PC-9 (cell line): ENCODE data around the gene NECTIN3. TPM values are rescaled to one million over a fixed set of nuclear protein-coding genes. Genes with fewer than 3 reads are reported as not detected.

Experiments
- BruUV-seq: library from RNA; stranded (reverse); fragments of 400-500 nt; replicated peaks from 2 replicates; lab custom pipeline; 2021; lab: Mats Ljungman, UMichigan
- CTCF ChIA-PET: fragments of 300-600 bp; sonication (Branson Sonifier 250); formaldehyde crosslinking; loops from one replicate; lab custom pipeline; 2022; ENCODE audit warnings: antibody characterized with exemption; lab: Charles Lee
- POLR2A ChIA-PET: fragments of 300-600 bp; sonication (Branson Sonifier 250); formaldehyde crosslinking; loops from one replicate; lab custom pipeline; 2022; ENCODE audit warnings: antibody characterized with exemption; ENCODE audit not compliant: unreplicated experiment; lab: Charles Lee
- DNase-seq, 2 experiments: peaks; one replicate each; pipeline versions ENCODE4 v3.0.0 to v3.0.0-alpha.2; 2015 to 2022; ENCODE audit warnings: mixed read lengths in 1 of 2
- H2AFZ ChIP-seq: fragments of 200-600 bp; sonication (generic); 2 replicates; pipeline ENCODE4 v1.8.1; 2017; ENCODE audit warnings: antibody characterized with exemption
- H3F3A ChIP-seq: fragments of 200-600 bp; sonication (generic); 2 replicates; pipeline ENCODE4 v1.8.1; 2017; ENCODE audit warnings: antibody characterized with exemption, mild to moderate bottlenecking, low read depth; ENCODE audit not compliant: insufficient read depth
- H3K27ac ChIP-seq: fragments of 200-600 bp; sonication (generic); 2 replicates; pipeline ENCODE4 v1.6.1; 2016; ENCODE audit warnings: mixed run types
- H3K27me3 ChIP-seq: fragments of 200-600 bp; sonication (generic); 2 replicates; pipeline ENCODE4 v1.6.1; 2016; ENCODE audit warnings: low read depth, mixed run types; ENCODE audit not compliant: insufficient read depth
- H3K36me3 ChIP-seq: fragments of 200-600 bp; sonication (generic); 2 replicates; pipeline ENCODE4 v1.6.1; 2016; ENCODE audit warnings: low read depth, mixed run types
- H3K4me1 ChIP-seq: fragments of 200-600 bp; sonication (generic); replicated peaks from 2 replicates; pipeline ENCODE4 v1.6.1; 2016; ENCODE audit warnings: mixed run types; ENCODE audit not compliant: insufficient read depth
- H3K4me2 ChIP-seq: fragments of 200-600 bp; sonication (generic); 2 replicates; pipeline ENCODE4 v1.6.1; 2017; ENCODE audit warnings: mixed run types
- H3K4me3 ChIP-seq: fragments of 200-600 bp; sonication (generic); 2 replicates; pipeline ENCODE4 v1.6.1; 2016; ENCODE audit warnings: mixed run types
- H3K79me2 ChIP-seq: fragments of 200-600 bp; sonication (generic); 2 replicates; pipeline ENCODE4 v1.6.1; 2017; ENCODE audit warnings: low read depth, mixed run types
- H3K9me2 ChIP-seq: fragments of 200-600 bp; sonication (generic); 2 replicates; pipeline ENCODE4 v1.8.1; 2017; ENCODE audit warnings: mild to moderate bottlenecking; ENCODE audit not compliant: insufficient read depth
- H3K9me3 ChIP-seq: fragments of 200-600 bp; sonication (generic); 2 replicates; pipeline ENCODE4 v1.8.1; 2016; ENCODE audit warnings: low read depth; ENCODE audit not compliant: insufficient read depth
- H4K20me1 ChIP-seq: fragments of 200-600 bp; sonication (generic); 2 replicates; pipeline ENCODE4 v1.8.1; 2017; ENCODE audit not compliant: insufficient read depth
- CTCF ChIP-seq: fragments of 200-600 bp; sonication (generic); conservative IDR thresholded peaks from 2 replicates; pipeline ENCODE4 v1.6.1; 2017; ENCODE audit warnings: mixed run types, antibody characterized with exemption, mild to moderate bottlenecking, moderate library complexity
- EZH2 ChIP-seq: fragments of 200-600 bp; sonication (generic); IDR thresholded peaks from 2 replicates; pipeline ENCODE4 v1.8.0; 2017; ENCODE audit warnings: antibody characterized with exemption, low read depth
- intact Hi-C: fragments of 100-400 bp; cut with micrococcal nuclease; formaldehyde crosslinking; loops from one replicate; pipeline ENCODE4 v1.10.0; 2022; ENCODE audit not compliant: unreplicated experiment
- total RNA-seq: library from RNA; stranded (reverse); gene quantifications from 2 replicates; pipeline ENCODE4 v1.2.3, GENCODE V29; 2021

Gene NECTIN3
- total RNA-seq, 1 experiment from 2014 or later: 11.9 TPM

GRCh38 chr3:111236836-111237713 lies 165.5 kb downstream of the NECTIN3 start:
- Histone ChIP-seq H3K9me2 (no peaks in the 10 kb centered on the region), H4K20me1 (no peaks in the 10 kb centered on the region), H3K4me1 (no peaks in the 10 kb centered on the region), H3K27me3 (no peaks in the 10 kb centered on the region), H3K4me2 (no peak overlapping the region), H3F3A (no peaks in the 10 kb centered on the region), H3K27ac (no peak overlapping the region), H2AFZ (no peak overlapping the region), H3K36me3 (no peaks in the 10 kb centered on the region), H3K4me3 (no peak overlapping the region), H3K9me3 (no peaks in the 10 kb centered on the region), H3K79me2 (no peaks in the 10 kb centered on the region)
- ChIA-PET CTCF (no interaction called here), POLR2A (no interaction called here)
- TF ChIP-seq EZH2 (no peak), CTCF (no peak)
- no TSS peak for BruUV-seq
- intact Hi-C loops: no loop called here
- no peak for DNase-seq

- intact Hi-C loops: no loop called here
- Histone ChIP-seq H3F3A (no peaks in the 10 kb centered on the region), H3K9me3 (no peaks in the 10 kb centered on the region), H3K36me3 (no peaks in the 10 kb centered on the region), H3K4me1 (no peaks in the 10 kb centered on the region), H3K27me3 (no peaks in the 10 kb centered on the region), H3K4me3 (no peak overlapping the region), H3K9me2 (no peaks in the 10 kb centered on the region), H3K4me2 (no peak overlapping the region), H2AFZ (no peak overlapping the region), H3K27ac (no peak overlapping the region), H3K79me2 (no peaks in the 10 kb centered on the region), H4K20me1 (no peaks in the 10 kb centered on the region)
- no peak for DNase-seq
- BruUV-seq: no TSS peak
- POLR2A ChIA-PET: no interaction called here
- CTCF ChIA-PET: no interaction called here
- TF ChIP-seq CTCF (no peak), EZH2 (no peak)
Measured at GRCh38 chr3:111237946-111238345, 166.3 kb downstream of the NECTIN3 start.

- no peaks in the 10 kb centered on the region for H3K36me3 ChIP-seq
- no peaks in the 10 kb centered on the region for H3K9me3 ChIP-seq
- CTCF ChIA-PET: no interaction called here
- no peaks in the 10 kb centered on the region for H3F3A ChIP-seq
- no peak overlapping the region for H2AFZ ChIP-seq
- H3K4me2 ChIP-seq: no peak overlapping the region
- no peak for DNase-seq
- H3K79me2 ChIP-seq: no peaks in the 10 kb centered on the region
- no peak overlapping the region for H3K27ac ChIP-seq
- POLR2A ChIA-PET: no interaction called here
- intact Hi-C loops: no loop called here
- H3K9me2 ChIP-seq: no peaks in the 10 kb centered on the region
- H3K27me3 ChIP-seq: no peaks in the 10 kb centered on the region
- no peaks in the 10 kb centered on the region for H3K4me1 ChIP-seq
- no peaks in the 10 kb centered on the region for H4K20me1 ChIP-seq
- BruUV-seq: no TSS peak
- no peak for TF ChIP-seq CTCF
- no peak for TF ChIP-seq EZH2
- no peak overlapping the region for H3K4me3 ChIP-seq
Measured at GRCh38 chr3:111238885-111239284, 167.3 kb downstream of the NECTIN3 start.
